ENCODE measurements around the gene SERPINB6.

- no peak for TF ChIP-seq CTCF (IDR thresholded peaks at IDR 0.05)
- no peak for TF ChIP-seq POLR2A (IDR thresholded peaks at IDR 0.05)
Measured at GRCh38 chr6:3011592-3011991, 40.2 kb upstream of the SERPINB6 start.

Data from uterus (tissue), 2 donors.